ENCODE measurements around the gene EXOC6.

- TF ChIP-seq CTCF (IDR thresholded peaks at IDR 0.05) (no peak), POLR2A (IDR thresholded peaks at IDR 0.05) (no peak)
Measured at GRCh38 chr10:93067443-93068365, 219.4 kb downstream of the EXOC6 start.
